ENCODE measurements around the gene MAN2C1.
"Not testable (repeated sequence)": the region's sequence is repeated elsewhere in the genome, so short reads cannot be mapped to it uniquely, and the experiment has no call there.

The MAN2C1 gene

DNA sequence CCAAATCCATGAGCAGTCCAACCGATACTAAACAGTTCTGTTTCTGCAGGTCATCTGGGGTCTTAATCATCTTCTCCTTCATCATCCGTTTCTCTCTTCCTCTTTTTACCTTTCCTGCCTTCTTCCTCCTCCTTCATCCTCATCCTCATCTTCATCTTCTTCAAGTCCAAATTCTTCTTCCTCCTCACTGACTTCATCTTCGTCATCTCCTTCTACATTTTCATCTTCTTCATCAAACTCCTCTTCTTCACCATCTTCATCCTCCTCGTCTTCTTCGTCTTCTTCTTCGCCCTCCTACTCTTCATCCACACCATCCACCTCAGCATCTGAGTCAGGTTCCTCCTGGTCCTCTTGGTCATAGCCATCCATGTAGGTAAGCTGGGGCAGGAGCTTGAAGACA, 46.7 kb downstream of the MAN2C1 start:
- no peak overlapping the region for H3K4me3 ChIP-seq (ENCODE audit: low read length)
- DNase-seq (ENCODE audit: low read depth, low spot score), result no peak

DNA sequence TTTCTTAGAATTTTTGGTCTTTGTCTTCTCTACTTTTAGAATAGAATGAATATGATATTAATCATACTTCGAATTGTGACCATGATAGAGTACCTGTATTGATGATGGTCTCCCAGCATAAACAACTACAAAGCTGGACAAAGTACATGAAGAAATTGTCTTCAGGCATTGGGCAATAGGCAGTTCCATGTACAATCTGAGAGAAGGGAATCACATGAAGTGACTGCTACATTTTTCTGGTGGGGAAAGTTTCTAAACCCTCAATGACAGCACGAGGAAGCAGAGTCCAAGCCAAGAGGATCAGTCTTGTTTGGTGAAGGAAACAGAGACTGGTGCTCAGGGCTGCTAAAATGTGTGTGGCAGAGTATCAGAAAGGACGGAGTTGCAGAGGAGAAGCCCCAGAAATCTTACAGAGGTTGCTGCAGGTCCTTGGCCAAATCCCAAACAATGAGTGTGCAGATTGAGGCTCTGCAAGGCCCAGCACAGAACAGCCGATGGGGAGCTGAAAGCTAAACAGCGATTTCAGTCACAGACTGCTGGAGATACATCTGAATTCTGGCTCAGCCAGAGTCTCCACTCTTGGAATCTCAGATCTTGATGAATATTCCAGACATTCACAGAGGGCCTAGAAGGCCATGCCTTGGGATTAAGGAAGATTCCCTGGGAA, 49.0 kb downstream of the MAN2C1 start:
- H3K4me3 ChIP-seq (ENCODE audit: low read length); DNase-seq (ENCODE audit: low read depth, low spot score): not testable (repeated sequence)

DNA sequence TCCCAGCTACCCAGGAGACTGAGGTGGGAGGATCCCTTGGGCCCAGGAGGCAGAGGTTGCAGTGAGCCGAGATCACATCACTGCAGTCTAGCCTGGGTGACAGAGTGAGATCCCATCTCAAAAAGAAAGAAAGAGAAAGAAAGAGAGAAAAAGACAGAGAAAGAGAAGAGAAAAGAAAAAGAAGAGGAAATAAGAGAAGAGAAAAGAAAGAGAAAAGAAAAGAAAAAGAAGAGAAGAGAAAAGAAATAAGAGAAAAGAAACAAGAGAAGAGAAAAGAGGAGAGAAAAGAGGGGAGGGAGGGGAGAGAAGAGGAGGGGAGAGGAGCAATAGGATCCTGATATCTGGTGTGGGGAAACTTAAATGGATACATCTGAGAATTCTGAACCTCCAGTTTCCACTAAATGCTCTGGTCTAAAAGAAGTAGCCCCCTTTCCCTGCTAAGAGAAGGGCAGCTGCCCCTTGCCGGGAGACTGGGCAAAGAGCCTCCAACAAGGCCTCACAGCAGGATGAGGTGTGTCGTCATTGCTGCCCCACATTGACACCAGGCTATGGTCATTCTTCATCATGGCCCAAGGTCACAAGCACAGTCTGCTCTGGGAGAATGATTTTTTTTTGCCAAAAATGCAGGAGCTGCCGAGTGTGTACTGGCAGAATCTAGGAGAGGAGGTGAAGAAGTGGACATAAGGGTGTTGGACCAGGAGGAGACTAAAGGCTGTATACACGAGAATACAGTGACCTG, 53.7 kb downstream of the MAN2C1 start:
- no peak overlapping the region for H3K4me3 ChIP-seq (ENCODE audit: low read length)
- DNase-seq (ENCODE audit: low read depth, low spot score), result no peak

DNA sequence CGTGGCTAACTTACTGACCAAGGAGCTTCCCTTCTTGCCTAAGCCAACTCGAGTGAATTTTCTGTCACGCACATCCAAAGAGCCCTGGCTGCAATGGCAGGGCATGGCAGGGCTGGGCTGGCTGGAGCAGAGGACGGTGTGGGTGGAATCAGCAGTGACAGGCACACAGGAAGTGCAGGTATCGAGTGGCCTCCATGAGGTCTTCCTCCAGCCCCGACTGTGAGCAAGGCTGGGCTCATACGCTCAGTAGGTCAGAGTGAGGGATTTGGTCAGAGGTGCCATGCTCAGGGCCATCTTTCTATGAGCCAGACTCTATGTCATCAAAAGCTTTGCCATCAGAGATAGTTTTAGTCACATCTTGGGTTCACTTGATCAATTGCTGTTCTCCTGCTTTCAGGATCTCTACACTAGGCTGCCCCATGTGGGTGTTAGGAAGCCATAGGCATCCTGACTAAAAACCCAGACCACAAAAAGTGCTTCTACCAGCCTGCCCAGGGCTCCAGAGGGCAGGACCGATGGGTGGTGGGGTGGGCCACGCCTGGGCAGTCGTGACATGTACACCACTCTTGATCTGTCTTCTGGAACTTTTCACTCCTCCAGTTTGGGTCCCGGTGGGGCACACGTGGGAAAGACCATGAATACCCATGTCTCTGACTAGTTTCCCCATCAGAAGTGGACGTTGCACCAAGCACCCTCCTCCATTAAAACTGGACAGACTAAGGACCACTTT, 55.1 kb downstream of the MAN2C1 start:
- no peak for DNase-seq (ENCODE audit: low read depth, low spot score)
- H3K4me3 ChIP-seq (ENCODE audit: low read length), result no peak overlapping the region

DNA sequence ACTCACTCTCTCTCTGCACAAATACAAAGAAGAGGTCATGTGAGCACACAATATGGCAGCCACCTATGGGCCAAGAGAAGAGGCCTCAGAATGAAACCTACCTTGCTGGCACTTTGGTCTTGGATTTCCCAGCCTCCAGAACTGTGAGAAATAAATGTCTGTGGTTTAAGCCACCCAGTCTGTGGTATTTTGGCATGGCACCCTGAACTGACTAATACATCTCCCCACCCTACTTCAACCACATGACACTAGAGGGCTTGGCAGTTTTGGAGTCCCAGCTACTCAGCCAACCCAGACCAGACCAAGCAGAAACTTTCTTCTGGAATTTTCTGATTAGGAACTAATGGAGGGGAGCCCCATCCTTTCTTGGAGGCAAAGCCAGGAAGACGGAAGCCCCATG, 55.9 kb downstream of the MAN2C1 start:
- DNase-seq (ENCODE audit: low read depth, low spot score); H3K4me3 ChIP-seq (ENCODE audit: low read length): not testable (repeated sequence)

DNA sequence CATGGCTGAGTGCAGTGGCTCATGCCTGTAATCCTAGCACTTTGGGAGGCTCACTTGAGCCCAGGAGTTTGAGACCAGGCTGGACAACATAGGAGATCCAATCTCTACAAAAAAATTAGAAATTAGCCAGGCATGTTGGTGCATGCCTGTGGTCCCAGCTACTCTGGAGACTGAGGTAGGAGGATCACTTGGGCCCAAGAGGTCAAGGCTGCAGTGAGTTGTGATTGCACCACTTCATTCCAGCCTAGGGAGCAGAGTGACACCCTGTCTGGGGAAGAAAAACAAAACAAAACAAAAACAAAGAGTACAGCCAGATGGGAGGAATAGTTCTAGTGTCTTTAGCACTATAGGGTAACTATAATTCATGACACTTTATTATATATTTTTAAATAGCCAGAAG, 58.7 kb downstream of the MAN2C1 start:
- no peak overlapping the region for H3K4me3 ChIP-seq (ENCODE audit: low read length)
- no peak for DNase-seq (ENCODE audit: low read depth, low spot score)

DNA sequence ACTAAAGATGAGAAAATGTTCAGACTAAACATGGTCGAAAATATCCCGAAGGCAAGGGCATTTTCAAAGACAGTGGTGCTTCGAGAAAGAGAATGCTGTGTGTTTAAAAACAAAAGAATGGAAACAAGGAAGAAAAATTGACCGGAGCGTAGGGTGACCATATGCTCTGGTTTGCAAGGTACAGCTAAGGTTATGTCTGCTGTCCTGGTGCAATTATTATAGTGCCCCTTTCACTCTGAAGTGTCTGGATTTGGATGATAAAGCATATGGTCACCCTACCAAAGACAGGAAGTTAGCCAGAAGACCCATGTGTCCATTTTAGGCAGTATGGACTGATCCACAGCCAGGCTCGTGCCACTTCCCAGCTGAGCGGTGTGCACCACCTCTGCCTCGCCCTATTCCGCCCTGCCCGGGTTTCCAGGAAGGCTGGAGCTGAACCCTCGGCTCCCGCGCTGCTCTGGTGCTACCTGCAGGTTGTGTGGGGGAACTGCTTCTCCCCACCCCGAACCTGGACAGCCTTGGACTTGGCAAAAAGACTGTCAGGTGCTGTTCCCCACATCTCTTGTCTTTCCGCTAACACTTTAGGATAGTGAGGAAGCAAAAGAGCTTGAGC, 60.5 kb downstream of the MAN2C1 start:
- H3K4me3 ChIP-seq (ENCODE audit: low read length), result no peak overlapping the region
- no peak for DNase-seq (ENCODE audit: low read depth, low spot score)

DNA sequence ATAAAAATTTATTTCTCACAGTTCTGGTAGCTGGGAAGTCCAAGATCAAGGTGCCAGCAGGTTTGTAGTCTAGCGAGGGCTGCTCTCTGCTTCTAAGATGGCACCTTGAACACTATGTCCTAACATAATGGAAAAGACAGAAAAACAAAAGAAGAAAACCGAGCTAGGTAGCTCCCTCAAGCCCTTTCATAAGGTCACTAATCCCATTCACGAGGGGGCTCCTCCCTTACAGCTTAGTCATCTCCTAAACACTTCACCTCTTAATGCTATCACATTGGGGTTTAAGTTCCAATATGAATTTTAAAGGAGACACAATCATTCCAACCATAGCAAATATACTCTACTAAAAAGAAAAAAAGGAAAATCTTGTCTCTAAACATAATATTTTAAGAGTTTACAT, 62.2 kb downstream of the MAN2C1 start:
- no peak overlapping the region for H3K4me3 ChIP-seq (ENCODE audit: low read length)
- DNase-seq (ENCODE audit: low read depth, low spot score), result no peak
